ENCODE measurements around the gene KRTAP12-2.
"Not testable (repeated sequence)": the region's sequence is repeated elsewhere in the genome, so short reads cannot be mapped to it uniquely, and the experiment has no call there.

Gene KRTAP12-2

GRCh38 chr21:44650265-44650972 is 16.3 kb downstream of the KRTAP12-2 start:
- Histone ChIP-seq H3K4me3 (ENCODE audit: severe bottlenecking) (no peak overlapping the region), H3K4me1 (ENCODE audit: insufficient read depth, poor library complexity, severe bottlenecking) (no peaks in the 10 kb centered on the region), H3K9me3 (ENCODE audit: severe bottlenecking) (no peaks in the 10 kb centered on the region), H3K36me3 (ENCODE audit: low read depth) (no peaks in the 10 kb centered on the region), H3K27ac (ENCODE audit: poor library complexity, severe bottlenecking) (no peak overlapping the region), H3K27me3 (ENCODE audit: insufficient read depth, poor library complexity, severe bottlenecking) (peaks cover 6% of the 10 kb centered on the region)
- ATAC-seq (ENCODE audit: low read depth) (no peak), DNase-seq (ENCODE audit: low spot score) (no peak)
- TF ChIP-seq CTCF (IDR thresholded peaks at IDR 0.05; ENCODE audit: poor library complexity, severe bottlenecking) = no peak

- TF ChIP-seq CTCF (IDR thresholded peaks at IDR 0.05; ENCODE audit: poor library complexity, severe bottlenecking) = no peak
- Histone ChIP-seq H3K36me3 (ENCODE audit: low read depth) (no peaks in the 10 kb centered on the region), H3K4me1 (ENCODE audit: insufficient read depth, poor library complexity, severe bottlenecking) (no peaks in the 10 kb centered on the region), H3K9me3 (ENCODE audit: severe bottlenecking) (no peaks in the 10 kb centered on the region), H3K27me3 (ENCODE audit: insufficient read depth, poor library complexity, severe bottlenecking) (peaks cover 6% of the 10 kb centered on the region), H3K27ac (ENCODE audit: poor library complexity, severe bottlenecking) (no peak overlapping the region), H3K4me3 (ENCODE audit: severe bottlenecking) (no peak overlapping the region)
- ATAC-seq (ENCODE audit: low read depth) (no peak), DNase-seq (ENCODE audit: low spot score) (no peak)
Observed at GRCh38 chr21:44649521-44650100, 17.1 kb downstream of the KRTAP12-2 start.

GRCh38 chr21:44648557-44649311 is 18.0 kb downstream of the KRTAP12-2 start:
- H3K36me3 ChIP-seq (ENCODE audit: low read depth) = no peaks in the 10 kb centered on the region
- no peaks in the 10 kb centered on the region for H3K27me3 ChIP-seq (ENCODE audit: insufficient read depth, poor library complexity, severe bottlenecking)
- DNase-seq (ENCODE audit: low spot score) (no peak), ATAC-seq (ENCODE audit: low read depth) (no peak)
- no peaks in the 10 kb centered on the region for H3K9me3 ChIP-seq (ENCODE audit: severe bottlenecking)
- no peak overlapping the region for H3K27ac ChIP-seq (ENCODE audit: poor library complexity, severe bottlenecking)
- no peaks in the 10 kb centered on the region for H3K4me1 ChIP-seq (ENCODE audit: insufficient read depth, poor library complexity, severe bottlenecking)
- no peak overlapping the region for H3K4me3 ChIP-seq (ENCODE audit: severe bottlenecking)
- no peak for TF ChIP-seq CTCF (IDR thresholded peaks at IDR 0.05; ENCODE audit: poor library complexity, severe bottlenecking)

- TF ChIP-seq CTCF (IDR thresholded peaks at IDR 0.05; ENCODE audit: poor library complexity, severe bottlenecking) = no peak
- no peaks in the 10 kb centered on the region for H3K27me3 ChIP-seq (ENCODE audit: insufficient read depth, poor library complexity, severe bottlenecking)
- no peak for DNase-seq (ENCODE audit: low spot score)
- H3K27ac ChIP-seq (ENCODE audit: poor library complexity, severe bottlenecking) = no peak overlapping the region
- no peaks in the 10 kb centered on the region for H3K36me3 ChIP-seq (ENCODE audit: low read depth)
- no peak for ATAC-seq (ENCODE audit: low read depth)
- no peak overlapping the region for H3K4me3 ChIP-seq (ENCODE audit: severe bottlenecking)
- H3K4me1 ChIP-seq (ENCODE audit: insufficient read depth, poor library complexity, severe bottlenecking) = no peaks in the 10 kb centered on the region
- no peaks in the 10 kb centered on the region for H3K9me3 ChIP-seq (ENCODE audit: severe bottlenecking)
Observed at GRCh38 chr21:44647222-44647552, 19.5 kb downstream of the KRTAP12-2 start.

GRCh38 chr21:44646366-44647221 is 20.1 kb downstream of the KRTAP12-2 start, which contains the start of gene KRTAP10-11:
KRTAP10-11 (plus strand) TSS chr21:44646414; CDS start chr21:44646459, 45 bp downstream.
- not testable (repeated sequence) for ATAC-seq (ENCODE audit: low read depth); H3K27ac ChIP-seq (ENCODE audit: poor library complexity, severe bottlenecking); H3K36me3 ChIP-seq (ENCODE audit: low read depth); DNase-seq (ENCODE audit: low spot score); H3K9me3 ChIP-seq (ENCODE audit: severe bottlenecking); H3K4me1 ChIP-seq (ENCODE audit: insufficient read depth, poor library complexity, severe bottlenecking); H3K4me3 ChIP-seq (ENCODE audit: severe bottlenecking); H3K27me3 ChIP-seq (ENCODE audit: insufficient read depth, poor library complexity, severe bottlenecking)

Data from RWPE2 (cell line).